Osteoblast (primary cell): ENCODE results near the gene CNKSR2. TPM values are rescaled to one million over a fixed set of nuclear protein-coding genes. Genes with fewer than 3 reads are reported as not detected.

Experiments used
- DNase-seq: peaks from one replicate; pipeline ENCODE4 v3.0.0; 2011; ENCODE audit warnings: low spot score, mixed read lengths; ENCODE audit not compliant: insufficient read length; ENCODE audit errors: missing footprints
- H2AFZ ChIP-seq: 2 replicates; pipeline ENCODE4 v1.6.0; 2011; ENCODE audit warnings: mild to moderate bottlenecking, low read length
- H3K27ac ChIP-seq: 2 replicates; pipeline ENCODE4 v1.5.1; 2011; ENCODE audit warnings: mild to moderate bottlenecking, low read depth, low read length, moderate library complexity
- H3K27me3 ChIP-seq: 2 replicates; pipeline ENCODE4 v1.6.0; 2012; ENCODE audit warnings: mild to moderate bottlenecking, control low read depth, inconsistent platforms, low read length, moderate library complexity; ENCODE audit not compliant: insufficient read depth
- H3K36me3 ChIP-seq: 2 replicates; pipeline ENCODE4 v1.5.1; 2011; ENCODE audit warnings: mild to moderate bottlenecking, low read length, control low read depth, moderate library complexity; ENCODE audit not compliant: insufficient read depth
- H3K4me1 ChIP-seq: 2 replicates; pipeline ENCODE4 v1.5.1; 2011; ENCODE audit warnings: mild to moderate bottlenecking, low read length, control low read depth, moderate library complexity; ENCODE audit not compliant: insufficient read depth
- H3K4me2 ChIP-seq: 2 replicates; pipeline ENCODE4 v1.6.0; 2011; ENCODE audit warnings: mild to moderate bottlenecking, low read length; ENCODE audit not compliant: insufficient read depth
- H3K4me3 ChIP-seq: fragments of 200-600 bp; sonication (generic); 3 replicates; pipeline ENCODE4 v1.5.1; 2012; ENCODE audit warnings: mild to moderate bottlenecking, low read length, inconsistent platforms; ENCODE audit not compliant: insufficient read depth
- H3K79me2 ChIP-seq: 2 replicates; pipeline ENCODE4 v1.6.0; 2012; ENCODE audit warnings: mild to moderate bottlenecking, low read length, control low read depth, inconsistent platforms; ENCODE audit not compliant: insufficient read depth
- H3K9me3 ChIP-seq: 2 replicates; pipeline ENCODE4 v1.5.1; 2011; ENCODE audit warnings: low read depth, low read length, control low read depth
- H4K20me1 ChIP-seq: 2 replicates; pipeline ENCODE4 v1.6.0; 2012; ENCODE audit warnings: mild to moderate bottlenecking, low read length, control low read depth; ENCODE audit not compliant: insufficient read depth
- total RNA-seq: library from RNA; depleted of rRNA; stranded (reverse); fragments of >200 nt; gene quantifications from 2 replicates; pipeline ENCODE4 v1.2.3, GENCODE V29; 2012
- TF ChIP-seq, protein P1 (sequence below): IDR thresholded peaks from 2 replicates; pipeline ENCODE4 v1.5.1; 2011; ENCODE audit warnings: mild to moderate bottlenecking, low read depth, low read length, moderate library complexity; ENCODE audit errors: extremely low read depth

CNKSR2 gene
- total RNA-seq, 1 donor: 1.8 TPM

DNA sequence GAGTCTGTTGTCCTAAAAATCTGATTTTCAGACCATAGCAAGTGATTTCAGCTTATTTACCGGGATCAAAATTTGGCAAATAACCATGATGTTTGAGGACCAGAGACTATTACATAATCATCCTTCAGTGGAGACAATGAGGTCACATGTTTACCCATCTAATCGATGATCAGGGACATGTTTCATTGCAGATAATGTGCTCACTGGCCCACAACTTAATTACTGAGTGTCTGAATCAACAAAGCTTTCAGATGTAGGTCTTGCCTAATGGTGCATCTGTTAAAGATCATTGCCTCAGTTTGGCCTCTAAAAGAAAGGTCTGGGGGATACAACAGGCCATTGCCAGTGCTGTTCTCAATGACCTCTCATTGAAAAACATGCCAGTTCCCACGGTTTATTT, 326.7 kb downstream of the CNKSR2 start:
- H4K20me1 ChIP-seq: no peaks in the 10 kb centered on the region
- TF ChIP-seq, protein P1, sequence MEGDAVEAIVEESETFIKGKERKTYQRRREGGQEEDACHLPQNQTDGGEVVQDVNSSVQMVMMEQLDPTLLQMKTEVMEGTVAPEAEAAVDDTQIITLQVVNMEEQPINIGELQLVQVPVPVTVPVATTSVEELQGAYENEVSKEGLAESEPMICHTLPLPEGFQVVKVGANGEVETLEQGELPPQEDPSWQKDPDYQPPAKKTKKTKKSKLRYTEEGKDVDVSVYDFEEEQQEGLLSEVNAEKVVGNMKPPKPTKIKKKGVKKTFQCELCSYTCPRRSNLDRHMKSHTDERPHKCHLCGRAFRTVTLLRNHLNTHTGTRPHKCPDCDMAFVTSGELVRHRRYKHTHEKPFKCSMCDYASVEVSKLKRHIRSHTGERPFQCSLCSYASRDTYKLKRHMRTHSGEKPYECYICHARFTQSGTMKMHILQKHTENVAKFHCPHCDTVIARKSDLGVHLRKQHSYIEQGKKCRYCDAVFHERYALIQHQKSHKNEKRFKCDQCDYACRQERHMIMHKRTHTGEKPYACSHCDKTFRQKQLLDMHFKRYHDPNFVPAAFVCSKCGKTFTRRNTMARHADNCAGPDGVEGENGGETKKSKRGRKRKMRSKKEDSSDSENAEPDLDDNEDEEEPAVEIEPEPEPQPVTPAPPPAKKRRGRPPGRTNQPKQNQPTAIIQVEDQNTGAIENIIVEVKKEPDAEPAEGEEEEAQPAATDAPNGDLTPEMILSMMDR: no peak

DNA sequence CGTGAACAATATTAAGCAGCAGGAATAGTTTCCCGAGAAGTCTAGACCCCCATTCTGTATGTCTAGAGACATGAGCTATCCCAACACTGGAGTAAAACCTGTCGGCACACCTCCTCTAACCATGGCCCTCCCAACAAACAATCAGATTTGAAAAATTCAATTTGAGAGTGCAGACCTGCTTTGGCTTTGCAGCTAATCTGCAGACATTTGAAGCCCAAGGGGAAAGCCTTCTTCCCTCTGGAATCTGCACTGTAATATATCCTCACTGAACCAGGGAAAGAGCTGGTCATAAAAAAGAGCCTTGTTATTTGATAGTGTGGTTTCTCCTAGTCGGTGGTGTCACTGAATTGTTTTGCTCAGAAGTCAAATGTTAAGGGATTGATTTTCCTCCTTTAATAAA, 328.5 kb downstream of the CNKSR2 start:
- Histone ChIP-seq H3K79me2 (no peaks in the 10 kb centered on the region), H3K4me3 (no peak overlapping the region), H3K27me3 (no peaks in the 10 kb centered on the region), H3K4me2 (no peak overlapping the region), H2AFZ (no peak overlapping the region), H3K27ac (no peak overlapping the region), H4K20me1 (no peaks in the 10 kb centered on the region), H3K36me3 (no peaks in the 10 kb centered on the region), H3K4me1 (peaks cover 8% of the 10 kb centered on the region), H3K9me3 (no peaks in the 10 kb centered on the region)
- DNase-seq: no peak
- TF ChIP-seq, protein P1: no peak

More for the DNA sequence above, 326.7 kb downstream of the CNKSR2 start:
- Histone ChIP-seq H3K27ac (no peak overlapping the region), H3K9me3 (no peaks in the 10 kb centered on the region), H3K4me1 (peaks cover 8% of the 10 kb centered on the region), H3K4me3 (no peak overlapping the region), H3K36me3 (no peaks in the 10 kb centered on the region), H3K27me3 (no peaks in the 10 kb centered on the region), H3K79me2 (no peaks in the 10 kb centered on the region), H2AFZ (no peak overlapping the region), H3K4me2 (no peak overlapping the region)
- DNase-seq: no peak
